OCI-M2 (cell line): ENCODE data around the gene TRIM7.
"Not testable (repeated sequence)": the region's sequence is repeated elsewhere in the genome, so short reads cannot be mapped to it uniquely, and the experiment has no call there.

Source experiments
- DNase-seq: peaks from one replicate; lab custom pipeline; 2025; ENCODE audit not compliant: unreplicated experiment; lab: John Stamatoyannopoulos, UW

Gene TRIM7

DNA sequence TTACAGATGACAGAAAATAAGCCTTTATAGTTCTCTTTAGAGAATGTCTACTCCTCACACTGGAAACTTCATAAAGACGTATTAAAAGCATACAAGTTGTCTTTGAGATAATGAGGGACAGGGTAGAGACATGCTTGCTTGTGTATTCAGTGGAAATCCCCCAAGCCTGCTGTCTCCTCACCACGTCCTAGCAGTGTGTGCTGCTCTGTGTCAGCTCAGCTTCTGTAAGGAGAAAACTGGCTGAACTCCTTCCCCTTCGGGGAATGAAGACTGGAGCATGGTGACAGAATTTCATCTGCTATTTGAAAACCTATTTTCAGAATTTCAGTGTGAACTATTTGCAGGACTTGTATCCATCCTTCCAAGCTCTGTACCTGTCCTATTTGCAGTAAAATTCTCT, 48.2 kb downstream of the TRIM7 start:
- no peak for DNase-seq

DNA sequence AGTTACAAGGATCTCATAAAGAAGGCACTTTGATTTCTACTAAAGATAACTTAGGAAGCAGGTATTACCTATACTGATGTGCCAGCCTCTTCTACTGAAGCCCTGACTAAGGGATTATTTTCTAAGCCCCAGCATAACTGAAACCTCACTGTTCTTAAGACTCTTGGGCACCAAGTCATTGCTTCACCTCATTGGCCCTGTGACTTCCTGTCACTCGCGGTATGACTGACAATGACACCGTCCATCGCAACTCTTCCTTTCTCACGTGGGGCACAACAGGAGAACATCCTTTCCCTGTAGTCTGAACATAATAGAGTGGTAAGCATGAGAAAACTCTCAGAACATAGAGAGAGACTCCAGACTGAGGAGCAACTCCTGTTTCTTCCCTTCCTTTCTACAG, 51.2 kb downstream of the TRIM7 start:
- DNase-seq: no peak

- DNase-seq: no peak
Observed at GRCh38 chr5:181152406-181152805, 52.6 kb downstream of the TRIM7 start.

GRCh38 chr5:181151146-181151545, 53.9 kb downstream of the TRIM7 start:
- no peak for DNase-seq

GRCh38 chr5:181149806-181150733, 54.9 kb downstream of the TRIM7 start:
- no peak for DNase-seq

GRCh38 chr5:181149355-181149754, 55.6 kb downstream of the TRIM7 start:
- no peak for DNase-seq

DNA sequence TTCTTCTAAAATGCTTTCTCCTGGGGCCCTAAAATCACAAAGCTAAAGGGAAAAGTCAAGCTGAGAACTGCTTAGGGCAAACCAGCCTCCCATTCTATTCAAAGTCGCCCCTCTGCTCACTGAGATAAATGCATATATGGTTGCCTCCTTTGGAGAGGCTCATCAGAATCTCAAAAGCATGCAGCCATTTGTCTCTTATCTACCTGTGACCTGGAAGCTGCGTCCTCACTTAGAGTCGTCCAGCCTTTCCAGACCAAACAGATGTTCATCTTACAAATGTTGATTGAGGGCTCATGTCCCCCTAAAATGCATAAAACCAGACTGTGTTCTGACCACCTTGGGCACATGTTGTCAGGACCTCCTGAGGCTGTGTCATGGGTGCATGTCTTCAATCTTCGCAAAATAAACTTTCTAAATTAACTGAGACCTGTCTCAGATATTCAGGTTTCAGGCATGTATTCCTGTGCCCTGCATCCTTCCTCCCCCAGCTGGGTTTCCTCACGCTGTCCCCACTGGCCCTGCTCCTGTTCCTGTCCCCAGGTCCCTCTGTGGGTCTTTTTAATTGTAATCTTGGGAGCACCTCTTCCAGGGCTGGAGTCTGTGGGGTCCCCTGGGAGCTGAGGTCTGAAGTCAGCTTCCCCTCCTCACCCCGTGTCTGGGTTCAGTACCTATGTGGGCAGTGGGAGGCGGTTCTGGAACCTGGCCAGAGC, 57.9 kb downstream of the TRIM7 start, which contains the start of gene OR2V2:
TSS of gene OR2V2 (plus strand) at position 660 of the 710 bp plus-strand sequence. CDS start 7,357 bp downstream, outside the sequence.
- not testable (repeated sequence) for DNase-seq

DNA sequence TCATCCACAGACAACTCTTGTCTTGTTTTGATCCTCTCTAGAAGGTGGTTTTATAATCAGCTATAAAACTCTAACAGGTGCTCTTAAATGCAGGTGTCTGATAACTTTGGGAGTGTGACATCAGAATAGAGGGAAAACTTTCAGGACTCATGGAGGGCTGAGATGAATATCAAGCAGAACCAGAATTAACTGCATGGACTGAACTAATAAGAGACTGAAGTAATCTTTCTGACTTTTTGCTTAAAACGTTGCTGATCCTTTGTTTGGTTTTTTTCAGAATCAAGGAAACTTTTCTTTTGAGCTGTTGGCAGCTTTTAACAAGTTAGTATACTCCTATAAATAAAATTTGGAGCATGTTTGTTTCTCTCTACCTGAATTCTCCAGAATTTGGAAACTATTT, 59.9 kb downstream of the TRIM7 start:
- no peak for DNase-seq
